ENCODE results near the gene RCC2.

The RCC2 gene

DNA sequence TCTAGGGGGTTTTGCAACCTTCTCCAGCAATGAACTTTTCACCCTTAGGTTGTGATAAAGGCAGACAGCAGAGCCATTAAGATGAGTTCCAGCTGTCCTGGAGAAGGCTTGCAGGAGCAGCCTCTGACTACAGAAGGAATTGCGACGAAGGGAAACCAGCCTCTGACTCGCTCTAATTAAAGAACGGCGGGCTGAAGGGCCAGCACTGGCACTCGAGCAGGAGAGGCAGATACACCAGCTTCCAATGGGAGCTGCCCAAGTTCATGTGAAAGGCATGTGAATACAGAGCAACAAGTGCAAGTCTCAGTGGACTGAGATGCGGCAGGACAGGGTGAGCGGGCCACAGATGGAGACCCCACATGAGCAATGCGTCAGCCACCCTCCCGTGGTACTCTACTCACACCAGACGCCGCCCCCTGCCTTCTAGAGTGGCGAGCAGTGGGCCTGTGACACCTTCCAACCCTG is 15.7 kb downstream of the RCC2 start:
- peaks cover 69% of the 10 kb centered on the region for H3K79me2 ChIP-seq (ENCODE audit: low read length)

DNA sequence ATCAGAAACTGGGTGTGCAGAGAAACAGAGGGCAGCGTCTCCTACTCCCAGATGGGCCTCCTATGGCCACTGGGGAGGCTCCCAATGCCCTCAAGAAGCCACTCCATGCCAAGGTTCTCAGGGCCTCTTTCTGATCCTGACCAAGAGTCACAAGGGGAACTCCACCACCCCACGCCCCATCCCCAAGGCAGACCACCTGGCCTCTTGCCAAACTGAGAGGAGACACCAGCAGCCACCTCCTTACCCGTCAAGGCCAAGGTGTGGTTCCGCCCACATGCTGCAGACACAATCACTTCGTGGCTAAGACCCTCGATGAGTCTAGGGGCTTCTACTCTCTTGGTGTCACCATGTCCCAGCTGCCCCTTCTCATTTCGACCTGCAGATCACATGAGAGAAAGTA is 17.0 kb downstream of the RCC2 start:
- Histone ChIP-seq H3K36me3 (replicated peaks; ENCODE audit: low read depth, low read length) (peaks cover 43% of the 10 kb centered on the region), H3K4me1 (ENCODE audit: low read length) (no peaks in the 10 kb centered on the region), H3K27me3 (ENCODE audit: low read depth, low read length) (no peaks in the 10 kb centered on the region), H3K9ac (ENCODE audit: low read length) (no peak overlapping the region), H2AFZ (ENCODE audit: low read depth, low read length) (no peak overlapping the region), H3K79me2 (ENCODE audit: low read length) (peaks cover 56% of the 10 kb centered on the region), H3K9me3 (ENCODE audit: insufficient read depth, low read length) (no peaks in the 10 kb centered on the region), H3K4me3 (ENCODE audit: low read length) (no peak overlapping the region), H3K27ac (ENCODE audit: low read length) (no peak overlapping the region), H3K4me2 (ENCODE audit: low read length) (no peak overlapping the region), H4K20me1 (ENCODE audit: insufficient read depth, low read length) (peaks cover 26% of the 10 kb centered on the region)
- no peak for TF ChIP-seq EZH2phosphoT487 (IDR thresholded peaks at IDR 0.05; ENCODE audit: low read depth)
- TF ChIP-seq, protein P1, sequence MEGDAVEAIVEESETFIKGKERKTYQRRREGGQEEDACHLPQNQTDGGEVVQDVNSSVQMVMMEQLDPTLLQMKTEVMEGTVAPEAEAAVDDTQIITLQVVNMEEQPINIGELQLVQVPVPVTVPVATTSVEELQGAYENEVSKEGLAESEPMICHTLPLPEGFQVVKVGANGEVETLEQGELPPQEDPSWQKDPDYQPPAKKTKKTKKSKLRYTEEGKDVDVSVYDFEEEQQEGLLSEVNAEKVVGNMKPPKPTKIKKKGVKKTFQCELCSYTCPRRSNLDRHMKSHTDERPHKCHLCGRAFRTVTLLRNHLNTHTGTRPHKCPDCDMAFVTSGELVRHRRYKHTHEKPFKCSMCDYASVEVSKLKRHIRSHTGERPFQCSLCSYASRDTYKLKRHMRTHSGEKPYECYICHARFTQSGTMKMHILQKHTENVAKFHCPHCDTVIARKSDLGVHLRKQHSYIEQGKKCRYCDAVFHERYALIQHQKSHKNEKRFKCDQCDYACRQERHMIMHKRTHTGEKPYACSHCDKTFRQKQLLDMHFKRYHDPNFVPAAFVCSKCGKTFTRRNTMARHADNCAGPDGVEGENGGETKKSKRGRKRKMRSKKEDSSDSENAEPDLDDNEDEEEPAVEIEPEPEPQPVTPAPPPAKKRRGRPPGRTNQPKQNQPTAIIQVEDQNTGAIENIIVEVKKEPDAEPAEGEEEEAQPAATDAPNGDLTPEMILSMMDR (IDR thresholded peaks at IDR 0.05; ENCODE audit: low read depth, low read length), result no peak

More for the DNA sequence above, 15.7 kb downstream of the RCC2 start:
- Histone ChIP-seq H3K4me2 (ENCODE audit: low read length) (no peak overlapping the region), H3K9ac (ENCODE audit: low read length) (no peak overlapping the region), H4K20me1 (ENCODE audit: insufficient read depth, low read length) (peaks cover 31% of the 10 kb centered on the region), H3K27ac (ENCODE audit: low read length) (no peak overlapping the region), H3K9me3 (ENCODE audit: insufficient read depth, low read length) (no peaks in the 10 kb centered on the region), H2AFZ (ENCODE audit: low read depth, low read length) (no peak overlapping the region), H3K4me1 (ENCODE audit: low read length) (no peaks in the 10 kb centered on the region), H3K27me3 (ENCODE audit: low read depth, low read length) (no peaks in the 10 kb centered on the region), H3K36me3 (replicated peaks; ENCODE audit: low read depth, low read length) (peaks cover 52% of the 10 kb centered on the region), H3K4me3 (ENCODE audit: low read length) (no peak overlapping the region)
- no peak for TF ChIP-seq EZH2phosphoT487 (IDR thresholded peaks at IDR 0.05; ENCODE audit: low read depth)
- TF ChIP-seq, protein P1 (IDR thresholded peaks at IDR 0.05; ENCODE audit: low read depth, low read length), result no peak

DNA sequence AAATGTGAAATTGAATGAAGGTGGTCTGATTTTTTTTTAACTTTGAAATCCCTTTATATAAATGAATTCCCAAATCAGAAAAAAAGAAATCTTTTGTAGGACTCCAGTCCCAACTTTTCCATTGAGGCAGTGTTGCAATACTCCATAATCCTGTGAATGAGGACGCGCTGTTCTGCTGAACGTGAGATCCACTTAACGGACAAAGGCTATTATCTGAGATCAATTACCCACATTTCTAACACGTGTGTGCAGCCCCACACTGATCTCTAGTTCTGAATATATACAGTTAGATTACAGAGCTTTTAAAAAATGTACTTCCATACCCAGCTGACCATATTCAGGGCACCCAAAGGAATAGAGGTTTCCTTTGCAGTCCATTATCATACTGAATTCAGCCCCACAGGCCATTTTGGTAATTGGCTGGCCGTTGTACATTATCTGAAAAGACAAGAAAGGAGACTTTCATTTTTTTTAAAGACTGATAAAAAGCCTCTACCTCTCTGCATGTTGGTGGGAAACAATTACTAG is 19.0 kb downstream of the RCC2 start:
- H3K27ac ChIP-seq (ENCODE audit: low read length), result no peak overlapping the region
- peaks cover 43% of the 10 kb centered on the region for H3K79me2 ChIP-seq (ENCODE audit: low read length)

DNA sequence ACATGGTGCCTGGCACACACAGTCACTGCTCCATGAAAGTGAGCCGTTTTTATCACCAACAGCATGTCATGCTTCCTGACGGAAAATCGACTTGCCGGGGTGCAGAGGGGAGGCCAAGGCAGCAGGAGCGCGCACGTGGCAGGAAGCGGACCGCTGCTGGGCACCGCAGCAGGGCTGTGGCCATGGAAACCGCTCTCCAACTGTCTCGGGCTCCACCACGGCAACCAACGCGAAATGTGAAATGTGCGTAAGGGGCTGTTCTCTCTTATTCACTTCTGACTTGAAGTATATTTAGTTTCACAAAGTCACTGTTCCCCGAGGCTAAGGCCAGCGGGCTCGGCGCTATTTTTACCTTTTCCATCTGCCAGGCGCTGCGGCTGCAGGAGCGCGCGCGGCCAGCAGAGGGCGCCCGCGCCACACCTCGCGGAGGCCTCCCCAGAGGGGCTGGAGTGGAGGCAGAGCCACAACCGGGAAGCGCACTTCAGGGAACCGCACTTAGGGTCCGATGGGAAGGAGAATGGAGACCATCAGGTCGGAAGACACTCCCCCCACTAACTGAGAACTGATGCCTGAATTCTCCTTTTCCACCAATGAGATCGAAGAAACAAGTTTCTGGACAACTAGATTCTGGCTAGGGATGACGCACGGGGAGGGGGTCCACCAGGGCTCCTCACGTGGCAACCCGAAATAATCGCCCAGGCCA is 19.7 kb downstream of the RCC2 start:
- no peak overlapping the region for H3K9ac ChIP-seq (ENCODE audit: low read length)
- H4K20me1 ChIP-seq (ENCODE audit: insufficient read depth, low read length), result peaks cover 23% of the 10 kb centered on the region
- no peak overlapping the region for H2AFZ ChIP-seq (ENCODE audit: low read depth, low read length)
- H3K36me3 ChIP-seq (replicated peaks; ENCODE audit: low read depth, low read length), result peaks cover 46% of the 10 kb centered on the region
- H3K9me3 ChIP-seq (ENCODE audit: insufficient read depth, low read length), result no peaks in the 10 kb centered on the region
- H3K4me1 ChIP-seq (ENCODE audit: low read length), result no peaks in the 10 kb centered on the region
- no peak for TF ChIP-seq EZH2phosphoT487 (IDR thresholded peaks at IDR 0.05; ENCODE audit: low read depth)
- TF ChIP-seq, protein P1 (IDR thresholded peaks at IDR 0.05; ENCODE audit: low read depth, low read length), result peak; percentile 89
- no peaks in the 10 kb centered on the region for H3K27me3 ChIP-seq (ENCODE audit: low read depth, low read length)
- peaks cover 37% of the 10 kb centered on the region for H3K79me2 ChIP-seq (ENCODE audit: low read length)
- no peak overlapping the region for H3K4me2 ChIP-seq (ENCODE audit: low read length)
- no peak overlapping the region for H3K27ac ChIP-seq (ENCODE audit: low read length)
- H3K4me3 ChIP-seq (ENCODE audit: low read length), result no peak overlapping the region

More for the DNA sequence above, 19.0 kb downstream of the RCC2 start:
- Histone ChIP-seq H3K9ac (ENCODE audit: low read length) (no peak overlapping the region), H4K20me1 (ENCODE audit: insufficient read depth, low read length) (peaks cover 23% of the 10 kb centered on the region), H2AFZ (ENCODE audit: low read depth, low read length) (no peak overlapping the region), H3K36me3 (replicated peaks; ENCODE audit: low read depth, low read length) (peaks cover 48% of the 10 kb centered on the region), H3K4me2 (ENCODE audit: low read length) (no peak overlapping the region), H3K4me3 (ENCODE audit: low read length) (no peak overlapping the region), H3K9me3 (ENCODE audit: insufficient read depth, low read length) (no peaks in the 10 kb centered on the region), H3K4me1 (ENCODE audit: low read length) (no peaks in the 10 kb centered on the region), H3K27me3 (ENCODE audit: low read depth, low read length) (no peaks in the 10 kb centered on the region)
- no peak for TF ChIP-seq EZH2phosphoT487 (IDR thresholded peaks at IDR 0.05; ENCODE audit: low read depth)
- TF ChIP-seq, protein P1 (IDR thresholded peaks at IDR 0.05; ENCODE audit: low read depth, low read length), result no peak
